GM12892 (cell line): ENCODE results near the gene MND1.

Experiments
- POLR2A ChIP-seq: IDR thresholded peaks from 2 replicates; pipeline ENCODE4 v1.6.1; 2011; ENCODE audit warnings: low read depth, low read length, control low read depth
- TAF1 ChIP-seq: IDR thresholded peaks from 2 replicates; pipeline ENCODE4 v1.6.1; 2011; ENCODE audit warnings: low read depth, mild to moderate bottlenecking, control low read depth, low read length, borderline replicate concordance

DNA sequence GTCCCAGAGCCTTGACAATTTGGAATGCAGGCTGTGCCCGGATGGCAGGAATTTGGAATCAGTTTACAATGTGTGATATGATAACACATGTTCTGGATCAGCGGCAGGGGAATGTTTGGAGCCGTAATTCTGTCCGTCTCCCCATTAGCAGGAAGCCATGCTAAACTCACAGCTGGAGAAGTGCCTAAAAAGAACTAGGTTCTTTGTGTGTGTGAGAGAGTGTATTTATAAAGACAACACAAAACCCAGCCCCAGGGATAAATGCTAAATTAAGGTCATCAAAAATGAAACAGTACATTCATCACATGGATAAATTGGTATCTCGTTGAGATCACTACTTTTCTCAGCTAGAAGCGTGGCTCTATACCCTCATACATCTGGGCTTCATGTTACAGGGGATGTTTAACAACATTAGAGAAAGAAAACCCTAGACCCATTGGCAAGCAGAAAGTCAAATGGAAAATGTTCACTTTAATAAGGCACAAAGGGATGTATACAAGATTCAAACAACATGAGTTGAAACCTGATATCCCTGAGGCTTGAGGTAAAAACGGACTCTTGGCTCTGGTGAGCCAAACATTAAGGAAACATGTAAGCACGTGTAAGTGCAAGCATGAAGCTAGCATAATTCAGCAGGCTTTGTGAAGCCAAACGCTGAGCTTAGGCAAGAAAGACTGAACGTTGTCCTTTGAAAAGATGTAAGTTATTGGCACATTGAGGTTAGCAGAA lies 103.7 kb downstream of the MND1 start:
- TF ChIP-seq POLR2A: no peak
- TF ChIP-seq TAF1: no peak
